Stomach (tissue), 9 donors: Measurements from ENCODE around the gene ADAMTS15. TPM values are rescaled to one million over a fixed set of nuclear protein-coding genes. Genes with fewer than 3 reads are reported as not detected.
A peak's percentile ranks its signal among the peaks of the same experiment; 100 is the strongest.

Experiments
- DNase-seq, 2 donors: peaks; one replicate each; pipeline versions ENCODE4 v3.0.0 to v3.0.0-alpha.2; 2013 to 2019
- H3K27ac ChIP-seq, 5 donors: fragments of 200-600 bp in 4 of 5; sonication (generic) in 4 of 5; one replicate each; pipeline ENCODE4 v1.5.1; 2013 to 2019; ENCODE audit warnings: mild to moderate bottlenecking in 1 of 5, moderate library complexity in 1 of 5
- H3K27me3 ChIP-seq, 3 donors: fragments of 200-600 bp; sonication (generic); one replicate each; pipeline ENCODE4 v1.5.1; 2017 to 2019; ENCODE audit warnings: mixed run types in 1 of 3
- H3K36me3 ChIP-seq, 4 donors: fragments of 200-600 bp; sonication (generic); 1 replicate in 3 of 4; 2 replicates in 1 of 4; pipeline ENCODE4 v1.5.1; 2016 to 2019
- H3K4me1 ChIP-seq, 4 donors: fragments of 200-600 bp; sonication (generic); one replicate each; pipeline ENCODE4 v1.5.1; 2016 to 2019
- H3K4me3 ChIP-seq, 4 donors: fragments of 200-600 bp; sonication (generic) in 3 of 4; one replicate each; pipeline ENCODE4 v1.5.1; 2016 to 2019; ENCODE audit warnings: mild to moderate bottlenecking in 1 of 4
- H3K9me3 ChIP-seq, 4 donors: fragments of 200-600 bp; sonication (generic); one replicate each; pipeline ENCODE4 v1.5.1; 2016 to 2019
- EP300 ChIP-seq: sonication (generic); formaldehyde crosslinking; IDR thresholded peaks from one replicate; pipeline ENCODE4 v1.6.1; 2017; ENCODE audit warnings: antibody characterized with exemption
- POLR2A ChIP-seq, 4 donors: fragments of 450-650 bp; IDR thresholded peaks; one replicate each; pipeline ENCODE4 v1.6.1; 2016; ENCODE audit warnings: antibody characterized with exemption in 4 of 4, control low read depth in 2 of 4, mild to moderate bottlenecking in 1 of 4, moderate library complexity in 1 of 4
- POLR2AphosphoS5 ChIP-seq, 3 donors: sonication (generic); formaldehyde crosslinking; IDR thresholded peaks; one replicate each; pipeline ENCODE4 v1.6.1; 2016; ENCODE audit warnings: antibody characterized with exemption in 3 of 3
- WGBS, 5 donors: extraction: QIAGEN DNeasy Blood & Tissue Kit in 3 of 5; methylation state at CpG; one replicate each; pipeline versions ENCODE4 v1.1.5 to v1.1.7; 2013 to 2018; 5-methylcytosine and 5-hydroxymethylcytosine counted together
- intact Hi-C: fragments of 100-400 bp; cut with DNase I; formaldehyde crosslinking; loops from one replicate; pipeline ENCODE4 v1.15.1; 2023; ENCODE audit warnings: low total_unique reads
- polyA plus RNA-seq, 3 donors: library from polyadenylated mRNA; stranded (reverse); fragments of 200-250 nt; gene quantifications; one replicate each; pipeline ENCODE4 v1.2.3, GENCODE V29; 2013
- total RNA-seq, 5 donors: library from RNA; depleted of rRNA; stranded (reverse); fragments of >200 nt; gene quantifications; one replicate each; pipeline versions ENCODE4 v1.1.0 to v1.2.3, GENCODE V29; 2014 to 2016
- TF ChIP-seq, protein P1 (sequence below), 7 experiments: fragments of 450-650 bp in 4 of 7; fragments of 200-600 bp in 3 of 7; sonication (generic) in 3 of 7; IDR thresholded peaks; one replicate each; pipeline ENCODE4 v1.5.1; 2016 to 2019; ENCODE audit warnings: antibody characterized with exemption in 7 of 7, control low read depth in 2 of 7, mild to moderate bottlenecking in 1 of 7
- donor health status: healthy with polysubstance abuse.
- donor health status: Bipolar disorder and iron deficiency.
- donor health status: healthy.

The ADAMTS15 gene
- total and polyA plus RNA-seq, 8 donors: 1.4 to 23.5 (median 2.4) TPM

DNA sequence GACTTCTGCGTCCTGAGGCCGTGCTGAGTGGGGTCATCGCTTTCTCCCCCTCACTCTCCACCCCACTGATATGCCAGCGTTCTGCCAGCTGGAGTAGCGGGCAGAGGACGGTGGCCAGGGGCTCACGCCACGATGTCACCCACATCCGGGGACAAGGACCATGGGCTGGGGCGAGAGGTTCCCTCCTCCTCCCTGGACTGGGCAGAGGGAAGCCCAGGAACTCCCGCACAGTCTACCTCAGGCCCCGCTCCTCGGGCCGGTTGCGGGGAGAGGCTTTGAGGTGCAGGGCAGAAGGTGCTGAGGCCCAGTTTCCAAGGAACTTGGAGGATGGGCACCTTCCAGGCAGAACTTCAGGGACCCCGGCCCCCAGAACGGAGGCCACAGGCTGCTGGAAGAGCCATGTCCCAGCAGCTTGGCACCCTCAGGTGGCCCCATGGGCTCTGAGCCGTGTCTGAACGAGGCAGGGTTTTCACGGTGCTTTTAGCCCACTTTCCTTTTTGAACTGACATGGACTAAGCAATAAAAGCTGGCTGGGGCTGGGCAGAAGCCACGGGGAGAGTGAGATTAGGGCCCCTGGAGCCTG is 25.4 kb downstream of the ADAMTS15 start:
- H3K27me3 ChIP-seq: no peaks in the 10 kb centered on the region
- intact Hi-C loops: no loop called here
- no peak overlapping the region for H3K4me3 ChIP-seq
- WGBS, 5 donors: 91 to 96% (median 92%) methylated on average over 20 to 21 of the region's 21 CpGs
- H3K4me1 ChIP-seq: peaks cover 16 to 28% (median 21%) of the 10 kb centered on the region in 4 donors
- no peak overlapping the region for H3K27ac ChIP-seq
- H3K36me3 ChIP-seq: peaks cover 0 to 65% (median 60%) of the 10 kb centered on the region in 4 donors
- no peak for DNase-seq
- TF ChIP-seq EP300 (no peak), POLR2AphosphoS5 (IDR thresholded peaks at IDR 0.05) (no peak), POLR2A (IDR thresholded peaks at IDR 0.05) (no peak)
- TF ChIP-seq, protein P1, sequence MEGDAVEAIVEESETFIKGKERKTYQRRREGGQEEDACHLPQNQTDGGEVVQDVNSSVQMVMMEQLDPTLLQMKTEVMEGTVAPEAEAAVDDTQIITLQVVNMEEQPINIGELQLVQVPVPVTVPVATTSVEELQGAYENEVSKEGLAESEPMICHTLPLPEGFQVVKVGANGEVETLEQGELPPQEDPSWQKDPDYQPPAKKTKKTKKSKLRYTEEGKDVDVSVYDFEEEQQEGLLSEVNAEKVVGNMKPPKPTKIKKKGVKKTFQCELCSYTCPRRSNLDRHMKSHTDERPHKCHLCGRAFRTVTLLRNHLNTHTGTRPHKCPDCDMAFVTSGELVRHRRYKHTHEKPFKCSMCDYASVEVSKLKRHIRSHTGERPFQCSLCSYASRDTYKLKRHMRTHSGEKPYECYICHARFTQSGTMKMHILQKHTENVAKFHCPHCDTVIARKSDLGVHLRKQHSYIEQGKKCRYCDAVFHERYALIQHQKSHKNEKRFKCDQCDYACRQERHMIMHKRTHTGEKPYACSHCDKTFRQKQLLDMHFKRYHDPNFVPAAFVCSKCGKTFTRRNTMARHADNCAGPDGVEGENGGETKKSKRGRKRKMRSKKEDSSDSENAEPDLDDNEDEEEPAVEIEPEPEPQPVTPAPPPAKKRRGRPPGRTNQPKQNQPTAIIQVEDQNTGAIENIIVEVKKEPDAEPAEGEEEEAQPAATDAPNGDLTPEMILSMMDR (IDR thresholded peaks at IDR 0.05): no peak
- no peaks in the 10 kb centered on the region for H3K9me3 ChIP-seq

DNA sequence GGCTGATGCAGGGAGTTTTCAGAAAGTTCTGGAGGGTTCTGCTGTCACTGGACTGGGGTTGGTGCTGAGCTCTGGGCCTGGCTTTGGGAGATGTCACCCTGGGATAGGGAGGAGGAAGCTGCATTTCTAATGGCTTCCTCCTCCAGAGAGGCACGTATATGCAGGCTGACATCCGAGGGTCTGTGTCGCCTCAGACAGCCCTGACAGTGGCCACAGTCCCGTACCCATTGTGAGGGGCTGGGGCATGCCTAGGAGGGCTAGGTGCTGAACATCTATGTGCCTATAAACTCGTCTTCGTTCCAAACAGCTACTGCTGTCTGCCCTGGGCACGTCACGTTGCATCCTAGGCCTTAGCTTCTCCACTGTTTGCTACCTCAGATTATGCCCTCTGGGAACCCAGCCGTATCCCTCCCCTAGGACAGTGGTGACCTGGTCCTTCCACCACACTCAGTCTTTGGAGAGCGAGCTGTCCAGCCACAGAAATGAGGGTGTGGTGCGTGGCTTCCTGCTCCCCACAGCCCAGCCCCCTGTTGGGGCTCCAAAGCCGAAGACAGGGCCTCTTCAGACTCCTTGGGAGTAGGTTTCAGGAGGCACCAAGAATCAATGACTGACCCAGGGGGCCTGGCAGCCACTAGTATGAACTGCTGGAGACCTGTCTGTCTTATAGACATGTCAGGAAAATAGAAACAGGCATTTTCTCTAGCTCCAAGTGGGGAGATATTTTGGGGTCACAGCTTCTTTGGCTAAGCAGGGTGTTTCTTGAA is 26.4 kb downstream of the ADAMTS15 start:
- 89 to 96% (median 91%) methylated on average over 10 to 12 of the region's 12 CpGs for WGBS, 5 donors
- TF ChIP-seq POLR2AphosphoS5 (IDR thresholded peaks at IDR 0.05) (no peak), EP300 (no peak), POLR2A (IDR thresholded peaks at IDR 0.05) (no peak)
- TF ChIP-seq, protein P1 (IDR thresholded peaks at IDR 0.05): no peak
- intact Hi-C loops: no loop called here
- Histone ChIP-seq H3K27ac (no peak overlapping the region), H3K36me3 (peaks cover 0 to 59% (median 56%) of the 10 kb centered on the region in 4 donors), H3K9me3 (no peaks in the 10 kb centered on the region), H3K27me3 (no peaks in the 10 kb centered on the region), H3K4me1 (peaks cover 18 to 38% (median 26%) of the 10 kb centered on the region in 4 donors), H3K4me3 (no peak overlapping the region)
- DNase-seq: no peak

DNA sequence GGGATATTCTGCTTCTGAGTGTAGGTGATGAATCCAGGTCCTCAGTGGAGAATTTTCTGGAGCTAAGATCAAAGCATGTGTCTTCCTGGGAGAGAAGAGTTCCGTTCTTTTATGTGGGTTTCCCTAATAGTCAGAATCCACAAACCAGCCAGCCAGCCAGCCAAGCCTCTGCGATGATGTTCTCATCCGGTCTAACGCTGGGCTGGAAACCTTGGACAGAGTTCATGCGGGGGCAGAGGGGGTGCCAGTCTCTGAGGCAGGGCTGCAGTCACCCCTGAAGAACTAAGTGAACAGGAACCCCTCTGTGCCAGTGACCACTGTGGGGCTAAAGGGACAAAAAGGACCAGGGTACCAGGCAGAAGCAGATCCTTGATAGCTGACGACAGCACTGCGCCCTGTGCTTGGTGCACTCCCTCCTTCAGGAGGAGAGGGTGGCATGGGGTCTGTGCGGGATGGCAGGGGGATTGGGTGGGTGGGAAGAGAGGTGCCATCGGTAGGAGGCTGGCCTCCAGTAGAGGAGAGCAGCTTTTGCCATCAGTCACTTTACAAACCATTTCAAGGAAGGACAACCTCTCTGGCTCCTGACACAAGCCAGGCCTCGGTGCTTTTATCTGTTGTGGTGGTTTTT is 27.1 kb downstream of the ADAMTS15 start:
- DNase-seq: no peak
- no peak overlapping the region for H3K4me3 ChIP-seq
- H3K27ac ChIP-seq: no peak overlapping the region
- peaks cover 18 to 38% (median 26%) of the 10 kb centered on the region in 4 donors for H3K4me1 ChIP-seq
- no peak for TF ChIP-seq POLR2AphosphoS5 (IDR thresholded peaks at IDR 0.05)
- TF ChIP-seq, protein P1 (IDR thresholded peaks at IDR 0.05): no peak
- no peak for TF ChIP-seq POLR2A (IDR thresholded peaks at IDR 0.05)
- 89 to 98% (median 94%) methylated on average over 10 of the region's 10 CpGs for WGBS, 5 donors
- peaks cover 0 to 55% (median 52%) of the 10 kb centered on the region in 4 donors for H3K36me3 ChIP-seq
- intact Hi-C loops: no loop called here
- H3K9me3 ChIP-seq: no peaks in the 10 kb centered on the region
- no peaks in the 10 kb centered on the region for H3K27me3 ChIP-seq

DNA sequence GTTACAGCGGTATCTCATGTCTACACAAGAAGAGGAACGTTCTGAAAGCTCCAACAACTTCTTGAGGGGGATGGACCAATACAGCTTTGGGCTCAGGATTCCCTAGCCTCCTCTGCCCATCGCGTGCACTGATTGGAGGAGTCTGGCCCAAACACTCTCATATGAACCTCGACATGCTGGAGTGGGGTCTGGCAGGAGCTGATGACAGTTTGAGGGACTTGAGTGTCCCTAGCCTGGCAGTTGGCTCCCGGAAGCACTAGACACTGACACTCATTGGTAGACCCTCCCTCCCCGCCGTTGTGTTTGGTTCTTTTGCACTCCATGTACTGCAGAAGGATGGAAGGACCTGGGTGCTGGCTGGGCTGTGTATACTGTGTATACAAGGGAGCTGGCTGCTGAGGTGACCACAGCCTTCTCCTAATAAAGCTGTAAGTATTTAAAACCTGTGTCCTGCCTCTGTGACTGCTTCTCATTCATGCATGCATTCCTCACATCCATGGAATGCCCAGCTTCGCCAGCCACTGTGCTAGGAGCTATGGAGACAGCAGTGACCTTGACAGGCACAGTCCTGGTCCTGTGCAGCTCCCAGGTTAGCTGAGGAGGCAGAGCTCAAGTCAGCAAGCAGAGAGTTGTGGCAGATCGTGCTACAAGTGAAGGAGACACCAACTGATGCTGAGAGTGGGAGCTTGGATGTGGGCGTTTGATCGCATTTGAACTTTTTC is 27.9 kb downstream of the ADAMTS15 start:
- Histone ChIP-seq H3K9me3 (no peaks in the 10 kb centered on the region), H3K27me3 (no peaks in the 10 kb centered on the region), H3K4me3 (no peak overlapping the region), H3K4me1 (peaks cover 18 to 38% (median 26%) of the 10 kb centered on the region in 4 donors), H3K36me3 (peaks cover 0 to 47% (median 43%) of the 10 kb centered on the region in 4 donors), H3K27ac (peak overlapping the region in 3 of 5 donors; percentile 71 to 81 (median 75))
- intact Hi-C loops: no loop called here
- no peak for DNase-seq
- TF ChIP-seq POLR2AphosphoS5 (IDR thresholded peaks at IDR 0.05): no peak
- no peak for TF ChIP-seq POLR2A (IDR thresholded peaks at IDR 0.05)
- TF ChIP-seq, protein P1 (IDR thresholded peaks at IDR 0.05): no peak
- no peak for TF ChIP-seq EP300
- WGBS, 5 donors: 87 to 92% (median 91%) methylated on average over 12 of the region's 12 CpGs
